OCI-LY3 (cell line): ENCODE measurements around the gene PLB1.

Source experiments
- H2AFZ ChIP-seq: fragments of 200-600, 300-600 bp; shearing (Covaris generic); 2 replicates; pipeline ENCODE4 v1.6.0; 2014; ENCODE audit warnings: antibody characterized with exemption, low read depth, low read length
- H3K27ac ChIP-seq: fragments of 200-600, 300-600 bp; sonication (generic); 2 replicates; pipeline ENCODE4 v1.5.1; 2014; ENCODE audit warnings: mild to moderate bottlenecking, low read length, moderate library complexity, mixed read lengths
- H3K27me3 ChIP-seq: fragments of 200-600, 300-600 bp; sonication (generic); 2 replicates; pipeline ENCODE4 v1.6.1; 2014; ENCODE audit warnings: low read depth, low read length, mixed read lengths
- H3K36me3 ChIP-seq: fragments of 200-600, 300-600 bp; sonication (generic); replicated peaks from 2 replicates; pipeline ENCODE3; 2014; ENCODE audit warnings: low read depth, low read length, mixed read lengths
- H3K4me1 ChIP-seq: fragments of 300-600, 200-600 bp; sonication (generic); 2 replicates; pipeline ENCODE4 v1.6.1; 2014; ENCODE audit warnings: low read length, mixed read lengths
- H3K4me2 ChIP-seq: fragments of 200-600, 300-600 bp; sonication (generic); 2 replicates; pipeline ENCODE4 v1.6.1; 2014; ENCODE audit warnings: low read length, mixed read lengths
- H3K4me3 ChIP-seq: fragments of 300-600, 200-600 bp; sonication (generic); 2 replicates; pipeline ENCODE4 v1.5.1; 2014; ENCODE audit warnings: antibody characterized with exemption, mild to moderate bottlenecking, low read length, moderate library complexity
- H3K79me2 ChIP-seq: fragments of 300-600, 200-600 bp; shearing (Covaris generic); 2 replicates; pipeline ENCODE4 v1.6.1; 2014; ENCODE audit warnings: mild to moderate bottlenecking, low read length, mixed read lengths
- H3K9ac ChIP-seq: fragments of 300-600, 200-600 bp; shearing (Covaris generic); 2 replicates; pipeline ENCODE4 v1.6.0; 2014; ENCODE audit warnings: mild to moderate bottlenecking, low read length, moderate library complexity
- H3K9me3 ChIP-seq: fragments of 200-600, 300-600 bp; shearing (Covaris generic); 2 replicates; pipeline ENCODE4 v1.6.1; 2014; ENCODE audit warnings: low read length, mixed read lengths; ENCODE audit not compliant: insufficient read depth
- H4K20me1 ChIP-seq: fragments of 200-600, 300-600 bp; sonication (generic); 2 replicates; pipeline ENCODE4 v1.6.1; 2016; ENCODE audit warnings: low read length, mixed read lengths; ENCODE audit not compliant: insufficient read depth
- EZH2phosphoT487 ChIP-seq: fragments of 200-600 bp; shearing (Covaris generic); IDR thresholded peaks from 2 replicates; pipeline ENCODE4 v1.6.1; 2018; ENCODE audit warnings: antibody characterized with exemption, mixed run types, low read depth
- TF ChIP-seq, protein P1 (sequence below): fragments of 200-600, 300-600 bp; sonication (generic); IDR thresholded peaks from 2 replicates; pipeline ENCODE4 v1.5.1; 2014; ENCODE audit warnings: antibody characterized with exemption, low read length, low read depth

Gene PLB1

GRCh38 chr2:28557389-28558131 is 61.7 kb downstream of the PLB1 start:
- TF ChIP-seq, protein P1, sequence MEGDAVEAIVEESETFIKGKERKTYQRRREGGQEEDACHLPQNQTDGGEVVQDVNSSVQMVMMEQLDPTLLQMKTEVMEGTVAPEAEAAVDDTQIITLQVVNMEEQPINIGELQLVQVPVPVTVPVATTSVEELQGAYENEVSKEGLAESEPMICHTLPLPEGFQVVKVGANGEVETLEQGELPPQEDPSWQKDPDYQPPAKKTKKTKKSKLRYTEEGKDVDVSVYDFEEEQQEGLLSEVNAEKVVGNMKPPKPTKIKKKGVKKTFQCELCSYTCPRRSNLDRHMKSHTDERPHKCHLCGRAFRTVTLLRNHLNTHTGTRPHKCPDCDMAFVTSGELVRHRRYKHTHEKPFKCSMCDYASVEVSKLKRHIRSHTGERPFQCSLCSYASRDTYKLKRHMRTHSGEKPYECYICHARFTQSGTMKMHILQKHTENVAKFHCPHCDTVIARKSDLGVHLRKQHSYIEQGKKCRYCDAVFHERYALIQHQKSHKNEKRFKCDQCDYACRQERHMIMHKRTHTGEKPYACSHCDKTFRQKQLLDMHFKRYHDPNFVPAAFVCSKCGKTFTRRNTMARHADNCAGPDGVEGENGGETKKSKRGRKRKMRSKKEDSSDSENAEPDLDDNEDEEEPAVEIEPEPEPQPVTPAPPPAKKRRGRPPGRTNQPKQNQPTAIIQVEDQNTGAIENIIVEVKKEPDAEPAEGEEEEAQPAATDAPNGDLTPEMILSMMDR, result no peak
- TF ChIP-seq EZH2phosphoT487, result no peak
- Histone ChIP-seq H3K27ac (no peak overlapping the region), H3K9me3 (no peaks in the 10 kb centered on the region), H3K36me3 (no peaks in the 10 kb centered on the region), H3K4me3 (no peak overlapping the region), H3K4me2 (no peak overlapping the region), H2AFZ (no peak overlapping the region), H3K79me2 (no peaks in the 10 kb centered on the region), H3K9ac (no peak overlapping the region), H3K4me1 (peaks cover 4% of the 10 kb centered on the region; the same call in 1 of the 2 replicates), H4K20me1 (no peaks in the 10 kb centered on the region), H3K27me3 (no peaks in the 10 kb centered on the region)

DNA sequence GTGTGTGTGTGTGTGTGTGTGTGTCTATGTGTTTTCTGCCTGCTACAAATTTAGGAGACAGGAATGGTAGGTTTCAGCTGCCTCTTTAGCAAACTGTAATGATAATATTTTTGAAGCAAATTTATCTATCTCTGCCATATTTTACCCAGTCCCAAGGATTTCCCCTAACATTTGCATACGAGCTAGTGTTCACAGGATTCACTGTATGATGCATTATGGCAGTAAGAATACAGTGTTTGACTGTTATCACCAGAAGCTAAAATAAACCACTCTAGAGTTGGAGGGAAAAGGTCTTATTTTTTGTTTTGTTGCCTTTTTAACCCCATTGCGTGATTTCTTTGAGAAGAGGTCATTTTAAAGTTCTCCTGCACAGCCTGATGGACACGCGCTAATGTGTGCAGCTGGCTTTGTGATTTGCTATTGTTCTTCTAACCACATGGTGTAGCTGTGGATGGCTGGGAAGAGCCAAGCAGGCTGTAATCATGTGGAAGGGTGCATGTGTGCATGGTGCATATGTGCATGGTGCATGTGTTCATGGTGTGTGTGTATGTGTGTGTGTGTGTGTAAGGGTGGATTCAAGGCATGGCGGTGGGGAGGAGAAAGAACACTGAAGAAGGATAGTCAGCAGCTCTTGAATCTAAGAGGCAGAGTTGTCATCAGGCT is 62.4 kb downstream of the PLB1 start:
- H3K79me2 ChIP-seq, result no peaks in the 10 kb centered on the region
- no peak overlapping the region for H3K4me2 ChIP-seq
- H3K36me3 ChIP-seq, result no peaks in the 10 kb centered on the region
- TF ChIP-seq EZH2phosphoT487, result no peak
- TF ChIP-seq, protein P1, result no peak
- no peak overlapping the region for H2AFZ ChIP-seq
- no peak overlapping the region for H3K9ac ChIP-seq
- H3K9me3 ChIP-seq, result no peaks in the 10 kb centered on the region
- no peak overlapping the region for H3K27ac ChIP-seq
- no peaks in the 10 kb centered on the region for H3K27me3 ChIP-seq
- H4K20me1 ChIP-seq, result no peaks in the 10 kb centered on the region
- peaks cover 4% of the 10 kb centered on the region; the same call in 1 of the 2 replicates for H3K4me1 ChIP-seq
- H3K4me3 ChIP-seq, result no peak overlapping the region

DNA sequence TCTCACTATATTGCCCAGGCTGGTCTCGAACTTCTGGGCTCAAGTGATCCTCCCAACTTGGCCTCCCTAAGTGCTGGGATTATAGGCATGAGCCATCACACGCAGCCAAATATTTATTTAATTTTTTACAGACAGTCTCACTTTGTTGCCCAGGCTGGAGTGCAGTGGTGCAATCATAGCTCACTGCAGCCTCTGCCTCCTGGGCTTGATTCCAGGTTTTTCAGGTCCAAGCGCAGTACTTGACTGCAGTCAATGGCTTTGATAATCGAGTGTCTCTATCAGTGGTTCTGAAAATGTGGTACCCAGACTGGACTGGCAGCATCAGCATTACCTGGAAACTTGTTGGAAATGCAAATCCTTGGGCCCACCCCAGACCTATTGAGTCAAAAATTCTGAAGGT is 63.1 kb downstream of the PLB1 start:
- Histone ChIP-seq H3K36me3 (no peaks in the 10 kb centered on the region), H2AFZ (no peak overlapping the region), H3K4me1 (peaks cover 4% of the 10 kb centered on the region; the same call in 1 of the 2 replicates), H3K4me3 (no peak overlapping the region), H3K27me3 (no peaks in the 10 kb centered on the region), H3K4me2 (no peak overlapping the region), H3K9ac (no peak overlapping the region), H3K9me3 (no peaks in the 10 kb centered on the region), H4K20me1 (no peaks in the 10 kb centered on the region), H3K27ac (no peak overlapping the region), H3K79me2 (no peaks in the 10 kb centered on the region)
- TF ChIP-seq, protein P1, result no peak
- no peak for TF ChIP-seq EZH2phosphoT487

DNA sequence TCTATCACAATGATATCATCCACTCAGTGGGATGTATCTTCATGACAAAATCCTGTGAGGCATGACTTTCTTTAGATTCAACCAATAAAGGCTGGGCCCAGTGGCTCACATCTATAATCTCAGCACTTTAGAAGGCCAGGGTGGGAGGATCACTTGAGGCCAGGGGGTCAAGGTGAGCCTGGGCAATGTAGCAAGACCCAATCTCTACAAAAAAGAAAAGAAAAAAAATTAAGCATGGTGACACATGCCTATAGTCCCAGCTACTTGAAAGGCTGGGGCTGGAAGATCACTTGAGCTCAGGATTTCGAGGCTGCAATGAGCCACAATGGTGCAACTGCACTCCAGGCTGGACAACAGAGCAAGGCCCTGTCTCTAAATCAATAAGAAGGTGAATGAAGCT is 68.0 kb downstream of the PLB1 start:
- Histone ChIP-seq H3K27ac (no peak overlapping the region), H3K27me3 (no peaks in the 10 kb centered on the region), H4K20me1 (no peaks in the 10 kb centered on the region), H3K9me3 (no peaks in the 10 kb centered on the region), H3K9ac (no peak overlapping the region), H3K4me3 (no peak overlapping the region), H2AFZ (no peak overlapping the region), H3K4me2 (no peak overlapping the region), H3K36me3 (no peaks in the 10 kb centered on the region), H3K4me1 (peaks cover 4% of the 10 kb centered on the region), H3K79me2 (no peaks in the 10 kb centered on the region)
- TF ChIP-seq EZH2phosphoT487, result no peak
- TF ChIP-seq, protein P1, result no peak
